CD4-positive, alpha-beta T cell treated with Interleukin-15 for 4 hours (primary cell): ENCODE data around the gene NNT.
"Not testable (repeated sequence)": the region's sequence is repeated elsewhere in the genome, so short reads cannot be mapped to it uniquely, and the experiment has no call there.

Experiments
- DNase-seq: peaks from one replicate; pipeline ENCODE4 v3.0.0-alpha.2; 2020; ENCODE audit warnings: low spot score

The NNT gene

GRCh38 chr5:43666728-43667127 is 63.7 kb downstream of the NNT start:
- not testable (repeated sequence) for DNase-seq

- DNase-seq: not testable (repeated sequence)
Observed at GRCh38 chr5:43667379-43667778, 64.4 kb downstream of the NNT start.

GRCh38 chr5:43674536-43674935 is 71.6 kb downstream of the NNT start:
- no peak for DNase-seq

- no peak for DNase-seq
Observed at GRCh38 chr5:43675357-43675756, 72.4 kb downstream of the NNT start.

- peak; percentile 11 for DNase-seq
Observed at GRCh38 chr5:43676083-43676840, 73.3 kb downstream of the NNT start.

GRCh38 chr5:43677253-43677652 is 74.3 kb downstream of the NNT start:
- DNase-seq: no peak

- DNase-seq: no peak
Observed at GRCh38 chr5:43679214-43679613, 76.2 kb downstream of the NNT start.

- DNase-seq: no peak
Observed at GRCh38 chr5:43680286-43680685, 77.3 kb downstream of the NNT start.

GRCh38 chr5:43683884-43684471 is 81.0 kb downstream of the NNT start:
- DNase-seq: no peak

- no peak for DNase-seq
Observed at GRCh38 chr5:43685252-43685950, 82.4 kb downstream of the NNT start.

GRCh38 chr5:43687275-43687674 is 84.3 kb downstream of the NNT start:
- DNase-seq: no peak

GRCh38 chr5:43691275-43691674 is 88.3 kb downstream of the NNT start:
- no peak for DNase-seq

GRCh38 chr5:43691893-43692292 is 88.9 kb downstream of the NNT start:
- DNase-seq: no peak

- DNase-seq: no peak
Observed at GRCh38 chr5:43693411-43693810, 90.4 kb downstream of the NNT start.

GRCh38 chr5:43694027-43694426 is 91.0 kb downstream of the NNT start:
- DNase-seq: no peak

GRCh38 chr5:43696444-43696843 is 93.5 kb downstream of the NNT start:
- DNase-seq: not testable (repeated sequence)

GRCh38 chr5:43699910-43700309 is 96.9 kb downstream of the NNT start:
- no peak for DNase-seq

- no peak for DNase-seq
Observed at GRCh38 chr5:43700601-43701000, 97.6 kb downstream of the NNT start.

GRCh38 chr5:43701227-43701626 is 98.2 kb downstream of the NNT start:
- DNase-seq: no peak

- no peak for DNase-seq
Observed at GRCh38 chr5:43702293-43702692, 99.3 kb downstream of the NNT start.

- no peak for DNase-seq
Observed at GRCh38 chr5:43702815-43703214, 99.8 kb downstream of the NNT start.

GRCh38 chr5:43704243-43704642 is 101.3 kb downstream of the NNT start:
- DNase-seq: no peak

- not testable (repeated sequence) for DNase-seq
Observed at GRCh38 chr5:43706576-43706975, 103.6 kb downstream of the NNT start.
